HG03045 (cell line): Measurements from ENCODE around the gene ZMYM1.
"Not testable (repeated sequence)": the region's sequence is repeated elsewhere in the genome, so short reads cannot be mapped to it uniquely, and the experiment has no call there.

Experiments used
- ATAC-seq: cut with Tn5 transposase; IDR thresholded peaks from one replicate; pipeline ENCODE4 v1.9.1; 2021; ENCODE audit warnings: mild to moderate bottlenecking, moderate library complexity; ENCODE audit not compliant: unreplicated experiment

ZMYM1 gene

GRCh38 chr1:35079003-35079930 lies at the start of gene ZMYM1:
Gene ZMYM1 (plus strand): TSS chr1:35079385. CDS start chr1:35093988, 14,603 bp downstream.
- ATAC-seq = peak; percentile 87

DNA sequence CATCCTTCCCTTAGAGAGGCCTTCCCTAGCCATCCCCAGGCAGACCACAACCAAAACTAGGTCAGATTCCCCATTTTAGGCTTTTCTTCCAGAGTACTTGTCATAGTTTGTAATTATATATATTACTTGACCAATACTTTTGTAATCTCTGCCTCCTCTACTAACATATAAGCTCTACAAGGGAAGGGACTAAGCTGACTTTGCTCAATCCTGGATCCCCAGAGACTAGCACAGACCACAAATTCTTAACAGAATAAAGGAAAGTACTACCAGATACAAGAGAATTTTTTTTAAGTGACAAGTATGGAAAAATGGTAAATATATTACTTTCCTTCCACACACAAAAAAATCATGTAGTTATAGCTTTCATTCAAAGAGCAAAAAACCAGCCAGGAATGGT lies 49.4 kb upstream of the ZMYM1 start:
- ATAC-seq = no peak

GRCh38 chr1:35030338-35030737 lies 48.8 kb upstream of the ZMYM1 start:
- ATAC-seq = no peak

- ATAC-seq = peak; percentile 32
Observed at GRCh38 chr1:35030756-35031446, 48.3 kb upstream of the ZMYM1 start.

DNA sequence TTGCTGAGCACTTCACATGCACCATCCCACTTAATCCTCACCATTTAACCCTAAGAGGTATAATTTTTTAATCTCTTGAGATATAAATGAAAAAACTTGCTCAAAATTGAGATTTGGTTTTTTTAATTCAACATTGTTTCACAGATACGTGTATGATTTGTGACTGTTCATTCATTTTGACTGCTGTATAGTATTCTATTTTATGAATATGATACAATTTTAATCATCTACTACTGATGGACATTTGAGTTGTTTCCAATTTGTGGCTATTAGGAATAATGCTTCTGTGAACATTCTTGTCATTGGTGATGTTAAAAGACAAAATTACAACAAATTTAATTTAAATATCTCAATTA lies 46.8 kb upstream of the ZMYM1 start:
- no peak for ATAC-seq

DNA sequence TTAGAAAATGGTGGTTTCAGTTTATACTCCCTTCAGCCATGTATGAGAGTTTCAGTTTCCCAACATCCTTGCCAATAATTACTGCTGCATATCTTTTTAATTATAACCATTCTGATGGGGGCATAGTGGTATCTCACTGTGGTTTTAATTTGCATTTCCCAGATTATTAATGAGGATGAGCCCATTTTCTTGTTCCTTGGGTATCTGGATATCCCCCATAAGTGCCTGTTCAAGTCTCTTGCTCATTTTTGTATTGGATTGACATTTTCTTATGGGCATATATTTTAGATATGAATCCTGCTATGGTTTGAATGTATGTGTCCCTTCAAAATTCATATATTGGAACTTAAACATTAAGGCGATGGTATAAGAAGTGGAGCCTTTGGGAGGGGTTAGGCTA lies 45.8 kb upstream of the ZMYM1 start:
- no peak for ATAC-seq

- ATAC-seq = no peak
Observed at GRCh38 chr1:35036621-35037020, 42.6 kb upstream of the ZMYM1 start.

- no peak for ATAC-seq
Observed at GRCh38 chr1:35037206-35037605, 42.0 kb upstream of the ZMYM1 start.

DNA sequence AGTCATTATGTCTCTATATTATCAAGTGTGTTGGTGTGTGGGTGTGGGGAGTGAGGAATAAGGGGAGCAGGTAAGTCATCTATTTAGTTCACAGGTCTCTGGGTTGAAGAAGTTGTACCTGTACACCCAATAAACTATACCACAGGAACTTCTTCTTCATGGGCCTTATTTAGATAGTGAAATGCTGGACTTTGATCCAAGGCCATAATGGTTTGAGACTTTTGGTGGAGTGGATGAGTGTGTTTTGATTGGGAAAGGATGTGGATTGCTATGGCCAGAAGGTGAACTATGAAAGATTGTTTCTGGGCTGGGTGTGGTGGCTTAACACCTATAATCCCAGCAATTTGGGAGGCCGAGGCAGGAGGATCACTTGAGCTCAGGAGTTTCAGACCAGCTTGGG lies 40.5 kb upstream of the ZMYM1 start:
- ATAC-seq = no peak

DNA sequence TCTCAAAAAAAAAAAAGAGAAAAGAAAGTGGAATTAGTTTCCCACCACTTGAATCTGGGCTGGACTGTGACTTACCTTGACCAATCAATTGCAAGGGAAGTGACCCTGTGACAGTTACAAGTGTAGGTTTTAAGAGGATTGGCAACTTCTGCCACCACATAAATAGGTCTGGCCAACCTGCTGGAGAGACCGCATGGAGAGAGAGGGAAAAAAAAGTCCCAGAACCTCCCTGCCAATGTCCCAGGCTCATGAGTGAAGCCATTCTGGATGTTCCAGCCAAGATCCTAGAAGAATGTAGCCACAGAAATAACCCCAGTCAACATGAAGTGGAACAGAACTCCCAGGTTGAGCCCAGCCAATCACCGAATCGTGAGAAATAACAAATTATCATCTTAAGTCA lies 35.7 kb upstream of the ZMYM1 start:
- ATAC-seq = no peak

DNA sequence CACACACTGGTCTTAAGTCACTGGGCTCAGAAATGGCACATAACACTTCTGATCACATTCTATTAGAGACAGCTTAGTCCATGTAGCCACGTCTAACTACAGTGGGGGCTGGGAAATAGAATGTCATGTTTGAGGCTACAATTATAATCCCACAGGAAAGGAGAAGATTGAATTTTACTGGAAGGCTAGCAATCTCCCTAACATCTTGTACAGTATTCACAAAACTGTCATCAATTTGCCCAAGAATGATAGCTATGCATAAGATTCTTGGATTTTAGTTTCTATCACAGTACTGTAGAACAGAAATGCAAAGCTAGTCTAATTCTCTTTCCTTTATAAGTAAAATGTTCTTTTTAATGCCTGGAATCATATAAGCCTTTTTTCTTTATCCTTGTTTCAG lies 34.8 kb upstream of the ZMYM1 start:
- no peak for ATAC-seq

GRCh38 chr1:35046730-35047129 lies 32.5 kb upstream of the ZMYM1 start:
- ATAC-seq = no peak

DNA sequence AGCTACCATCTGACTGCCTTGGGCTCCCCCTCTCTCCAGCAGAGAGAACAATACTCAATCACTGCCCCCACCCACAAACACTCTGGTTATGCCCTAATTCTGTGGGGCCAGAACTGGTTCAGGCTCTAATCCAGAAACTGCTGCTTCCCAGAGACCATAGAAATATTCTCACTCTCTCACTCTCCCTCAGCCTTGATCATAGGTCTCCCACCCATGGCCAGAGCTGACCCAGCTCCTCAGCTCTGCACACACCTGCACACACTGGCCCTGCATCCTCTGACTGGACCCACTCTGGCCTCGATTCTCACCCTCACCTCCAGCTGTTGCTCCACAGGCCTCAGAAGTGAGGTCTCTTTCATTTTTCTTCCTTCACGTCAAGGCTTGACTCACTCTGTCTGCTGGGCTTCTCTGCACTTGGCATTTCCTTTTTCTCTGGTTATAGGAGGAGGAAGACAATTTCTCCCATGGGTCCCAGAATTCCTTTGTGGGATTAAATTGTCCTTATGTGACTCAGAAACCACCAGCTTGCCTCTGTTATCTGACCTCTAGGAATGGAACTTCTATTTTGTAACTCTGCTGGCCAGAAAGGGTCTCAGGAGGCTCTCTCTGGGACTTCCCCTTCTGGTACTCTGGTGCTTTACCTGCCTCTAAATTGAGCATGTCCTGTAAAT lies 31.9 kb upstream of the ZMYM1 start:
- no peak for ATAC-seq

DNA sequence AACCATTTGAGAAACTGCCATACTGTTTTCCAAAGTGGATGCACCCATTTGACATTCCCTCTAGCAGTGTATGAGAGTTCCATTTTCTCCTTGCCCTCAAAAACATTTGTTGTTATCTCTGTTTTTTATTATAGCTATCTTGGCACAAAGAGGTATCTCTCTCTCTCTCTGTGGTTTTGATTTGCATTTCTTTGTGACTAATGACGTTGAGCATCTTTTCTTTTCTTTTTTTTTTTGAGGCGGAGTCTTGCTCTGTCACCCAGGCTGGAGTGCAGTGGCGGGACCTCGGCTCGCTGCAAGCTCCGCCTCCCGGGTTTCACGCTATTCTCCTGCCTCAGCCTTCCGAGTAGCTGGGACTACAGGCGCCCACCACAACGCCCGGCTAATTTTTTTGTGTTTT lies 30.1 kb upstream of the ZMYM1 start:
- no peak for ATAC-seq

GRCh38 chr1:35053433-35053832 lies 25.8 kb upstream of the ZMYM1 start:
- no peak for ATAC-seq

DNA sequence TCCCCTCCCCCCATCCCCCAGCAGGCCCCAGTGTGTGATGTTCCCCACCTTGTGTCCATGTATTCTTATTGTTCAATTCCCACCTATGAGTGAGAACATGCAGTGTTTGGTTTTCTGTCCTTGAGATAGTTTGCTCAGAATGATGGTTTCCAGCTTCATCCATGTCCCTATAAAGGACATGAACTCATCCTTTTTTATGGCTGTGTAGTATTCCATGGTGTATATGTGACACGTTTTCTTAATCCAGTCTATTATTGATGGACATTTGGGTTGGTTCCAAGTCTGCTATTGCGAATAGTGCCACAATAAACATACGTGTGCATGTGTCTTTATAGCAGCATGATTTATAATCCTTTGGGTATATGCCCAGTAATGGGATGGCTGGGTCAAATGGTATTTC lies 24.9 kb upstream of the ZMYM1 start:
- ATAC-seq = not testable (repeated sequence)

DNA sequence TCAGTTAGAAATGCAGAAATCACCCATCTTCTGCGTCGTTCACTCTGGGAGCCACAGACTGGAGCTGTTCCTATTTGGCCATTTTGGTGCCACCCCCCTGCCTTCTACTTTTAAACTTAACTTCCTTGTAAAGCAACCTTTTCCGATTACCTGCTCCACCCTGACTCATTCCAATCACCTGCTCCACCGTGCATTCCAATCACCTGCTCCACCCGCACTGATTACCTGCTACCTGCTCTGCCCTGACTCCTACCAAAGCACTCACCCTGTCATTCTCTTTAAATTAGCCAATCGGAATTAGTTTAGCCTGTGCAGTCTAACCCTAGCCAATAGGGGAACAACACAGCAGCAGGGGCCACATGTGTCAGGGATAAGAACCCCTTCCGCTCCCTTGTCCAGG lies 20.9 kb upstream of the ZMYM1 start:
- ATAC-seq = not testable (repeated sequence)

- no peak for ATAC-seq
Observed at GRCh38 chr1:35058988-35059387, 20.2 kb upstream of the ZMYM1 start.

- no peak for ATAC-seq
Observed at GRCh38 chr1:35062518-35063196, 16.5 kb upstream of the ZMYM1 start.

DNA sequence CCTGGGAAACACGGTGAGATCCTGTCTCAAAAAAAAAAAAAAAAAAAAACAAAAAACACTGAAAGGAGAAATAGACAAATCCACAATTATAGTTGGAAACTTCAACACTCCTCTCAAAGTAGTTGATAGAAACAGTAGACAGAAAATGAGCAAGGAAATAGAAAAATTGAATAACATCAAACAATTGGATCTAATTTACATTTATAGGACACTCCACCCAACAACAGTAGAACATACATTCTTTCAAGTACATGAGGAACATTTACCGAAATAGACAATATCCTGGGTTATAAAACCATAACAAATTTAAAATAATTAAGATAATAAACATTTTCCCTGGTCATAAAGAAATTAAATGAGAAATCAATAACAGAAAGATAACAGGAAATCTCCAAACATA lies 14.9 kb upstream of the ZMYM1 start:
- ATAC-seq = no peak

GRCh38 chr1:35069746-35070145 lies 9.4 kb upstream of the ZMYM1 start:
- no peak for ATAC-seq
